NAMALWA (cell line): ENCODE data around the gene LASP1NB.
"Not testable (repeated sequence)": the region's sequence is repeated elsewhere in the genome, so short reads cannot be mapped to it uniquely, and the experiment has no call there.

Experiments used
- DNase-seq: peaks from one replicate; pipeline ENCODE4 v3.0.0-alpha.2; 2015; ENCODE audit warnings: low spot score

The LASP1NB gene

DNA sequence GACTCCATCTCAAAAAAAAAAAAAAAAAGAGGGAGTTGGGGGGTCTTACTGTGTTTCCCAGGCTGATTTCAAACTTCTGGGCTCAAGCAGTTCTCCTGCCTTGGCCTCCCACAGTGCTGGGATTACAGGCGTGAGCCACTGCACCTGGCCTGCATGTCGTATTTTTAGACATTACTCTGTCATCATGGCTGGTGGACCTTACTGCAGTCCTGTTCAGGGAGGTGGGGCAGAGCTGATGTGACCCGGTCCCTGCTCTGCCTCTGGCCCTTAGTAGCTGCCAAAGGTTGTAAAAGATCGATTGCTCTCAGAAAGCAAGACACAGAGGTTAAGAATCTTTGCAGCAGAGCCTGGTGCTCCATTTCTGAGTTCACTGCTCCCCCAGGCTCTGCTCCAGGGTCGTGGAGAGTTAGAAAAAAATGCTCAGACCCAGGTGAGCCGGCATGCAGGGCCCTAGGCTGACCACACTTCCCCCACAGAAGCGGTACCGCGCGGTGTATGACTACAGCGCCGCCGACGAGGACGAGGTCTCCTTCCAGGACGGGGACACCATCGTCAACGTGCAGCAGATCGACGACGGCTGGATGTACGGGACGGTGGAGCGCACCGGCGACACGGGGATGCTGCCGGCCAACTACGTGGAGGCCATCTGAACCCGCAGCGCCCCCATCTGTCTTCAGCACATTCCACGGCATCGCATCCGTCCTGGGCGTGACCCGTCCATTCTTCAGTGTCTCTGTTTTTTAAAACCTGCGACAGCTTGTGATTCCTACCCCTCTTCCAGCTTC, 7.1 kb upstream of the LASP1NB start:
- no peak for DNase-seq

GRCh38 chr17:38918916-38919315, 6.5 kb upstream of the LASP1NB start:
- DNase-seq = no peak

- DNase-seq = no peak
Observed at GRCh38 chr17:38919316-38920078, 5.9 kb upstream of the LASP1NB start.

DNA sequence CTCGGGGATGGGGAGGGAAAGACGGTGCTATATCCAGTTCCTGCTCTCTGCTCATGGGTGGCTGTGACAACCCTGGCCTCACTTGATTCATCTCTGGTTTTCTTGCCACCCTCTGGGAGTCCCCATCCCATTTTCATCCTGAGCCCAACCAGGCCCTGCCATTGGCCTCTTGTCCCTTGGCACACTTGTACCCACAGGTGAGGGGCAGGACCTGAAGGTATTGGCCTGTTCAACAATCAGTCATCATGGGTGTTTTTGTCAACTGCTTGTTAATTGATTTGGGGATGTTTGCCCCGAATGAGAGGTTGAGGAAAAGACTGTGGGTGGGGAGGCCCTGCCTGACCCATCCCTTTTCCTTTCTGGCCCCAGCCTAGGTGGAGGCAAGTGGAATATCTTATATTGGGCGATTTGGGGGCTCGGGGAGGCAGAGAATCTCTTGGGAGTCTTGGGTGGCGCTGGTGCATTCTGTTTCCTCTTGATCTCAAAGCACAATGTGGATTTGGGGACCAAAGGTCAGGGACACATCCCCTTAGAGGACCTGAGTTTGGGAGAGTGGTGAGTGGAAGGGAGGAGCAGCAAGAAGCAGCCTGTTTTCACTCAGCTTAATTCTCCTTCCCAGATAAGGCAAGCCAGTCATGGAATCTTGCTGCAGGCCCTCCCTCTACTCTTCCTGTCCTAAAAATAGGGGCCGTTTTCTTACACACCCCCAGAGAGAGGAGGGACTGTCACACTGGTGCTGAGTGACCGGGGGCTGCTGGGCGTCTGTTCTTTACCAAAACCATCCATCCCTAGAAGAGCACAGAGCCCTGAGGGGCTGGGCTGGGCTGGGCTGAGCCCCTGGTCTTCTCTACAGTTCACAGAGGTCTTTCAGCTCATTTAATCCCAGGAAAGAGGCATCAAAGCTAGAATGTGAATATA, 4.8 kb upstream of the LASP1NB start:
- no peak for DNase-seq

DNA sequence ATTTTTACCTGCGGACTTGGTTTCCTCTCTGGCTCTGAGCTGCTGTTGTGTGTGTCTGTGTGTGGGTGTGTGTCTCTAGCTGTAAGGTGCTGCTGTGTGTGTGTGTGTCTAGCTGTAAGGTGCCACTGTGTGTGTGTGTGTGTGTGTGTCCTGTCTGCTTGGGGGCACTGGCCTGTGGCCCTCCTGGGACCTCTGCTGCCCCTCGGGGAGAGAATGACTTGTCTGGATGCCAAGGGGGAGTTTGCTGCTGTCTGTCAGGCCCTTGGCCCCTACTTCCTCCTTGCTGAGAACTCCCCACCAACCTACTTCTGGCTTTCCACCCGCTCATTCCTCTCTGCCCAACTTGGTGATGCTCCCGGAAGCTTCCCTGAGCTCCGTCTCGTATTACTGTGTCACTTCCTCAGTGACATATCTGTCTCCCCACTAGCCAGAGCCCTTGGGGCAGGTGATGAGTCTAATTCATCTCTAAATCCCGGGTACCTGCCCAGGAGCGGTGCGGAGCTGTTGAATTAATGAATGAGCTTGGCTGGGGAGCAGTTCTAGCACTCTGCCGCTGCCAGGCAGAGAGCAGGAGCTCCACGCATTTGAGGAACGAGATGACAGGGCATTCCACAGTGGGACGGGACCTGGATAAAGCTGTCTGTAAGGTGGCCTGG, 3.5 kb upstream of the LASP1NB start:
- DNase-seq = no peak

DNA sequence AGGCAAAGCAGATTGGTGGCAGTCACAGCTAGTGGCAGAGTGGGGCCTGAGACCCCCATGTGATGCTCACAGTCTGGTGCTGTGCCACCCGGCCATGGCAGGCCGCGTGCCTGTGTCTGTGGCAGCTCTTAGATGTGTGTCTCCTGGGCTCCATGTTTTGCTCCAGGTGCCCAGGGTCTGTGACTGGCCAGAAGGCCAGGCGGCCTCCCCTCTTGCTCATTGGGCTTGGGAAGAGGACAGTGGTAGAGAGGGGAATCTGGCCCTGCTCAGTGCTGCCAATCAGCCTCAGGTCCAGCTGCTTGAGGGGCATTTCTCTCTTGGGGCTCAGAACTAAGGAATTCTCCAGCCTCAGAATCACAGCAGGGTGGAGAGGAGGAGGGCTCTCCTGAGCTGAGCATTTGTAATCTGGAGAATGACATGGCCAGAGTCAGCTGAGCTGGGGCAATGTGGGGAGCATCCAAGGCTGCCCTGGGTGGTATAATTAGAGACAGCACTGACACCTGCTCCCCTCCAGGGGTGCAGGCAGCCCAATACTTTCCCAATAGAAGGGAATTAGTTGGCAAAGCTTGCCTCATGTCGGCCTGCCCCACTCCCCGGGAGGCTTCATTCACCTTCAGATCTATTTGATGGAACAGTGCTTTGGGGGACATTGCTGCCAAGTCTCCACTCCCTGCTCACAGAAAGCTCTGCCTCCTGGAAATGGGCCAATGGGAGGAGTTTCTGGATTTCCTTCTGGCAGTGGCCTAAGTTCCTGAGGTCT, 2.7 kb upstream of the LASP1NB start:
- no peak for DNase-seq

DNA sequence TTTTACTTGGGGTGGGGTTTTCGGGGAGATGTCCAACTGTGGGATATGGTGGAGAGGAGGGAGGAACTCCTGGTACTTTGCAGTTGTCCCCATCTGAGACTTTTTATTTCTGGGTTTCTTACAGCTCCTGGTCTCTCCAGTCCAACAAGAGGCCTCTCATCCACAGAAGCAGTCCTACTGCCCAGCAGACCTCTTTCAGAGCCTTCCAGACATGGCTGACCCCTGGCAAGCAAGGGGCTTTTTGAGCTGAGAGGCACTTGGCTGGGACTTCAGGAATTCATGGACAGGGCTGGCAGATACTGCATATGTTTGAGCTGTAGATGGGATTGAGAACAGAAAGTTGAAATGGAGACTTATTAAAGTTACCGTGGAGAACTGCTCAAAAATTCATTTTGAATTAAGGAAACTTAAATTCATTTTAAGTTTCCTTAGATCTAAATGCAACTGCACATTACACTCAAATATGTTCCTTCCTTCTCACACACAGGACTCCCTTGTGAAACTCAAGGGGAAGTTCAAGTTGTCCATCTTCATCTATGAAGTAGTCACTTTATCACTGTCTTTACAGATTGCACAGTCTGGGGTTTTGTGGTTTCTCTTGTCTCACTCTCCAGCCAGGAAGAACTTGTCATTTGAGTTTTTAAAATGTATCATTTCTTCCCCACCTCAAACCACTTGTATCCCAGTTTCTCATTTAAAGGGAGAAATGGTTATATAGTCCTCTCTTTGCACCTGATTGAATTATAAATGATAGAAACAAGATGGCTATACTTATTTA, 1.1 kb downstream of the LASP1NB start:
- DNase-seq = no peak

- not testable (repeated sequence) for DNase-seq
Observed at GRCh38 chr17:38930782-38931181, 5.4 kb downstream of the LASP1NB start.

- DNase-seq = not testable (repeated sequence)
Observed at GRCh38 chr17:38933962-38934361, 8.5 kb downstream of the LASP1NB start.

- no peak for DNase-seq
Observed at GRCh38 chr17:38939987-38940386, 14.6 kb downstream of the LASP1NB start.

- no peak for DNase-seq
Observed at GRCh38 chr17:38940404-38940803, 15.0 kb downstream of the LASP1NB start.

DNA sequence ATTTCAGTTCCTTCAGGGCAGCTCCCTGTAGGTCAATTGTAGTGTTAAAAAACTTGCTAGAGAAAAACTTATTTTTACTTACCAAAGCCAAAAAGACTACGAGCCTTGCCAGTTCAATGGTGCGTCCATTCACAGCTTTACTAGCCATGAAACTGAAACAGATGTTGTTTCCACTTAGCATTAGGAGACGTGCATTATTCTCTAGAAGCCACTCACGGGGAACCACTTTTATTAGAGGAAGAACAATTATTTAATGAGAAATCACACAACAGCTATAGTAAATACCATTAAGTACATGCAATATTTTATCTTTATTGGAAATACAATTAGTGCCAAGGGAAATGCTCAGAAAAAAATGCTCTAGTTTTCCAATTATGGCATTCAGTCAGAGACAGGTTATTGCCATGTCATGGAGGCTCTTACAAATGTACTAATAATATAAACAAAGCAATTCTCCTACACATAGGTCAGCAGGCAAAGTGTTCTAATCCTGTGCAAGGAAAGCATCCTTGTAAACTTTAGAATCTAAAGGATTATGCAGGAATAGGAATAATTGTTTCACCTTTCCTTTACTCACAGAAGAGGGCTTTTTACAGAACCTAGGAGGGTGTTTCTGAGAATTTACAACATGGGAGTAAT, 17.4 kb downstream of the LASP1NB start:
- peak; percentile 66 for DNase-seq

- no peak for DNase-seq
Observed at GRCh38 chr17:38943607-38944006, 18.2 kb downstream of the LASP1NB start.

DNA sequence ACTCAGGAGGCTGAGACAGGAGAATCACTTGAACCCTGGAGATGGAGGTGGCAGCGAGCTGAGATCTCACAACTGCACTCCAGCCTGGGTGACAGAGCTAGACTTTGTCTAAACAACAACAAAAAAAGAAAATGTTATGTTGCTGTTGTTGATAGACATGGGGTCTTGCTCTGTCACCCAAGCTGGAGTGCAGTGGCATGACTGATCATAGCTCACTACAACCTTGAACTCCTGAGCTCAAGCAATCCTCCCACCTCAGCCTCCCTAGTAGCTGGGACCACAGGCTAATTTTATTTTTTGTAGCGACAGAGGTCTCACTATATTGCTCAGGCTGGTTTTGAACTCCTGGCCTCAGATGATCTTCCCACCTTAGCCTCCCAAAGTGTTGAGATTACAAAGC, 21.8 kb downstream of the LASP1NB start:
- DNase-seq = no peak

GRCh38 chr17:38953800-38954199, 28.4 kb downstream of the LASP1NB start:
- DNase-seq = not testable (repeated sequence)

DNA sequence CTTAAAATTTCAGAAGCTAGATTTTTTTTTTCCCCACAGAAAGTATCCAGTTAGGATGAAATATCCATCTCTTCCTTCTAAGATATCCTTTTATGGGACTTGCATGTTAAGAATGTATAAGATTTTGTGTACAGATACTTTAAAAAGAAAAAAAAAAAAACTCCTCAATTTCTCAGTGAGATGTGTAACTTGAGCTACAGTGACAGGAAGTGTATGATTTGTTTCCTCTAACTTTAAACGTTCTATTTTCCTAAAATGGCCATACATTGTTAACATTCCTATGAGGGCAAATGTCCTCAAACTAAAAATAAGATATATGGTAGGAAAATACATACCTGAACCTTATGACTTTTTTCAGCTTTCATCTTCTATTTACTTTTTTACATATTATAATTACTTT, 32.9 kb downstream of the LASP1NB start:
- no peak for DNase-seq

- DNase-seq = no peak
Observed at GRCh38 chr17:38958756-38959155, 33.3 kb downstream of the LASP1NB start.

DNA sequence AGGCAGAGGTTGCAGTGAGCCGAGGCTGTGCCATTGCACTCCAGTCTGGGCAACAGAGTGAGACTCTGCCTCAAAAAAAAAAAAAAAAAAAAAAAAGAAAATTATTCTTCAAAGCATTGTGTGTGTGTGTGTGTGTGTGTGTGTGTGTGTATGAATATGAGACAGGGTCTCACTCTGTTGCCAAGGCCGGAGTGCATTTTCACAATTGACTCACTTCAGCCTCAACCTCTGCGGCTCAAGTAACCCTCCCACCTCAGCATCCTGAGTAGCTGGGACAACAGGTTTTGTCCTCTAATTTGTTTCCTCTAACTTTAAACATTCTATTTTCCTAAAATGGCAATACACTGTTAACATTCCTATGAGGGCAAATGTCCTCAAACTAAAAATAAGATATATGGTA, 34.1 kb downstream of the LASP1NB start:
- no peak for DNase-seq

DNA sequence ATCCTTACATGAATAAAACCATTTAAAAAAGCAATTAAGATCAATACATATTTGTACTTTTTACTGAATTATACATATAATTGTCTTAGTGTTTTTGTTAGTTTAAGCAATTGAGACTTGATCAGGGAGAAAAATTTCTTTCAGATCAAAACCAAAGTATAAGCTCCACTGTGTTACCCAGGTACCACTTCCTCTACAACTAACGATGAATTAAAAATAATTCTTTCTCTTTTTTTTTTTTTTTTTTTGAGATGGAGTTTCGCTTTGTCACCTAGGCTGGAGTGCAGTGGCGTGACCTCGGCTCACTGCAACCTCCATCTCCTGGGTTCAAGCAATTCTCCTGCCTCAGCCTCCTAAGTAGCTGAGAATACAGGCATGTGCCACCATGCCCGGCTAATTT, 35.0 kb downstream of the LASP1NB start:
- no peak for DNase-seq

GRCh38 chr17:38961413-38961812, 36.0 kb downstream of the LASP1NB start:
- DNase-seq = no peak
